KMS-11 (cell line): ENCODE data around the gene RAB1B.

Experiments
- H2AFZ ChIP-seq: fragments of 200-600 bp; sonication (generic); 2 replicates; pipeline ENCODE4 v1.6.1; 2016; ENCODE audit warnings: antibody characterized with exemption, mixed run types, low read depth
- H3K27ac ChIP-seq: fragments of 200-600 bp; sonication (generic); 2 replicates; pipeline ENCODE4 v1.6.1; 2016; ENCODE audit warnings: mild to moderate bottlenecking, mixed run types
- H3K27me3 ChIP-seq: fragments of 200-600 bp; sonication (generic); 2 replicates; pipeline ENCODE4 v1.6.1; 2017; ENCODE audit warnings: mild to moderate bottlenecking, low read depth, mixed run types, moderate library complexity; ENCODE audit not compliant: insufficient read depth
- H3K36me3 ChIP-seq: fragments of 200-600 bp; sonication (generic); 2 replicates; pipeline ENCODE4 v1.6.1; 2017; ENCODE audit warnings: mild to moderate bottlenecking, mixed run types; ENCODE audit not compliant: insufficient read depth
- H3K4me1 ChIP-seq: fragments of 200-600 bp; sonication (generic); 2 replicates; pipeline ENCODE4 v1.6.1; 2016; ENCODE audit warnings: mild to moderate bottlenecking, low read depth, mixed run types; ENCODE audit not compliant: poor library complexity, severe bottlenecking
- H3K4me2 ChIP-seq: fragments of 200-600 bp; sonication (generic); 2 replicates; pipeline ENCODE4 v1.7.0; 2016; ENCODE audit warnings: mild to moderate bottlenecking, mixed run types
- H3K4me3 ChIP-seq: fragments of 200-600 bp; sonication (generic); IDR thresholded peaks from 2 replicates; pipeline ENCODE4 v1.6.1; 2017; ENCODE audit warnings: low read depth, low read length, mixed read lengths; ENCODE audit not compliant: insufficient read depth
- H3K79me2 ChIP-seq: fragments of 200-600 bp; sonication (generic); 2 replicates; pipeline ENCODE4 v1.6.1; 2016; ENCODE audit warnings: low read depth, mixed run types; ENCODE audit not compliant: insufficient read depth
- H3K9ac ChIP-seq: fragments of 200-600 bp; sonication (generic); 2 replicates; pipeline ENCODE4 v1.6.1; 2016; ENCODE audit warnings: mild to moderate bottlenecking, mixed run types
- H4K20me1 ChIP-seq: fragments of 200-600 bp; sonication (generic); 2 replicates; pipeline ENCODE4 v1.6.1; 2016; ENCODE audit warnings: mild to moderate bottlenecking, mixed run types; ENCODE audit not compliant: insufficient read depth
- TF ChIP-seq, protein P1 (sequence below): fragments of 200-600 bp; sonication (generic); conservative IDR thresholded peaks from 2 replicates; pipeline ENCODE4 v1.6.1; 2017; ENCODE audit warnings: low read depth, mild to moderate bottlenecking, antibody characterized with exemption, low read length, moderate library complexity, mixed read lengths

RAB1B gene

DNA sequence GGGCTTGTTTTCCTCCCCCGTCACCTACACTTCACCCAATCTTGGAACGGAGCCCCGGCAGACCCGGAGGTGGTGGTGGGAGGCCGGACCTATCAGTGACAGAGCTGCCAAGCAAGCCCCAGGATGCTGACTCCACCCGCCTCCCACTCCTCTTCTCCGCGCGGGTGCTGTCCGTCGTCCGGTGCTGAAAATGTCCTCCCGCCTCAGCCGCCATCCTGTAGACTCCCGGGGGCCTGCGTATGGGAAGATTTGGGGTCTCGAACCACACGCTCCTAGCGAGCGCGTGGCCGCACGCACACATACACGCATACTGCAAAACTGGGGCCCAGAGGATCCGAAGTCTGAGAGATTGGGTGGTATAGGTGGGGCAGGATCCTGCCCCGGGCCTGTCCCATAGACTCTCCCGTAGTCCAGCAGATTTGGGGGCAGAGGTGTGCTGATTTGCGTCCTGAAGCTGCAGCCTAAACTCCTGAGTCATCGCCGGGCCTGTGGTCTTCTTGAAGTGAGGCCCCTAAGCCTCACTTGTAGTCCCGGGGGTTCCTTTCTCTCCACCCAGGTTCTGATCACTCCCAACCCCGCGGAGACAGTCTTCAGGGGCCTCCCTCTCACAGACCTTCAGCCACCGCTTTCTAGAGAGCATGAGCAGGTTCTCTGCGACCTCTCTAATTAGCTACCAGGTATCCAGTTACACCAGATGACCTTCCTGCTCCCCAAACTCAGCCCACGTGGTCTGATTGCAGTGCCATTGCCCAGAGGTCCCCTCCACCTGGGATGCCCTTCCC, 21.3 kb downstream of the RAB1B start:
- Histone ChIP-seq H3K36me3 (no peaks in the 10 kb centered on the region), H2AFZ (peak overlapping the region; percentile 73; the same call in 1 of the 2 replicates), H3K27me3 (peaks cover 5% of the 10 kb centered on the region; the same call in 1 of the 2 replicates), H3K27ac (peak overlapping the region; percentile 61), H3K79me2 (peaks cover 8% of the 10 kb centered on the region; the same call in 1 of the 2 replicates), H3K4me2 (peak overlapping the region; percentile 62), H3K4me1 (peaks cover 16% of the 10 kb centered on the region), H3K4me3 (no peak overlapping the region), H3K9ac (peak overlapping the region; percentile 17; the same call in 1 of the 2 replicates), H4K20me1 (no peaks in the 10 kb centered on the region)
- TF ChIP-seq, protein P1, sequence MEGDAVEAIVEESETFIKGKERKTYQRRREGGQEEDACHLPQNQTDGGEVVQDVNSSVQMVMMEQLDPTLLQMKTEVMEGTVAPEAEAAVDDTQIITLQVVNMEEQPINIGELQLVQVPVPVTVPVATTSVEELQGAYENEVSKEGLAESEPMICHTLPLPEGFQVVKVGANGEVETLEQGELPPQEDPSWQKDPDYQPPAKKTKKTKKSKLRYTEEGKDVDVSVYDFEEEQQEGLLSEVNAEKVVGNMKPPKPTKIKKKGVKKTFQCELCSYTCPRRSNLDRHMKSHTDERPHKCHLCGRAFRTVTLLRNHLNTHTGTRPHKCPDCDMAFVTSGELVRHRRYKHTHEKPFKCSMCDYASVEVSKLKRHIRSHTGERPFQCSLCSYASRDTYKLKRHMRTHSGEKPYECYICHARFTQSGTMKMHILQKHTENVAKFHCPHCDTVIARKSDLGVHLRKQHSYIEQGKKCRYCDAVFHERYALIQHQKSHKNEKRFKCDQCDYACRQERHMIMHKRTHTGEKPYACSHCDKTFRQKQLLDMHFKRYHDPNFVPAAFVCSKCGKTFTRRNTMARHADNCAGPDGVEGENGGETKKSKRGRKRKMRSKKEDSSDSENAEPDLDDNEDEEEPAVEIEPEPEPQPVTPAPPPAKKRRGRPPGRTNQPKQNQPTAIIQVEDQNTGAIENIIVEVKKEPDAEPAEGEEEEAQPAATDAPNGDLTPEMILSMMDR: no peak

- Histone ChIP-seq H3K36me3 (no peaks in the 10 kb centered on the region), H3K9ac (no peak overlapping the region; the same call in 1 of the 2 replicates), H3K27ac (no peak overlapping the region), H3K4me2 (peak overlapping the region; percentile 62), H2AFZ (peak overlapping the region; percentile 73; the same call in 1 of the 2 replicates), H3K79me2 (peaks cover 8% of the 10 kb centered on the region; the same call in 1 of the 2 replicates), H3K4me1 (peaks cover 16% of the 10 kb centered on the region), H3K27me3 (peaks cover 6% of the 10 kb centered on the region; the same call in 1 of the 2 replicates), H3K4me3 (no peak overlapping the region), H4K20me1 (no peaks in the 10 kb centered on the region)
- TF ChIP-seq, protein P1: no peak
Observed at GRCh38 chr11:66290330-66290621, 21.8 kb downstream of the RAB1B start.

- H3K27ac ChIP-seq: no peak overlapping the region
- TF ChIP-seq, protein P1: no peak
- H3K27me3 ChIP-seq: peaks cover 14% of the 10 kb centered on the region
- no peak overlapping the region for H2AFZ ChIP-seq
- no peak overlapping the region for H3K4me3 ChIP-seq
- H3K36me3 ChIP-seq: no peaks in the 10 kb centered on the region
- peaks cover 8% of the 10 kb centered on the region; the same call in 1 of the 2 replicates for H3K79me2 ChIP-seq
- H3K4me2 ChIP-seq: no peak overlapping the region
- peaks cover 16% of the 10 kb centered on the region for H3K4me1 ChIP-seq
- no peaks in the 10 kb centered on the region for H4K20me1 ChIP-seq
- no peak overlapping the region for H3K9ac ChIP-seq
Observed at GRCh38 chr11:66291303-66291705, 22.9 kb downstream of the RAB1B start.

DNA sequence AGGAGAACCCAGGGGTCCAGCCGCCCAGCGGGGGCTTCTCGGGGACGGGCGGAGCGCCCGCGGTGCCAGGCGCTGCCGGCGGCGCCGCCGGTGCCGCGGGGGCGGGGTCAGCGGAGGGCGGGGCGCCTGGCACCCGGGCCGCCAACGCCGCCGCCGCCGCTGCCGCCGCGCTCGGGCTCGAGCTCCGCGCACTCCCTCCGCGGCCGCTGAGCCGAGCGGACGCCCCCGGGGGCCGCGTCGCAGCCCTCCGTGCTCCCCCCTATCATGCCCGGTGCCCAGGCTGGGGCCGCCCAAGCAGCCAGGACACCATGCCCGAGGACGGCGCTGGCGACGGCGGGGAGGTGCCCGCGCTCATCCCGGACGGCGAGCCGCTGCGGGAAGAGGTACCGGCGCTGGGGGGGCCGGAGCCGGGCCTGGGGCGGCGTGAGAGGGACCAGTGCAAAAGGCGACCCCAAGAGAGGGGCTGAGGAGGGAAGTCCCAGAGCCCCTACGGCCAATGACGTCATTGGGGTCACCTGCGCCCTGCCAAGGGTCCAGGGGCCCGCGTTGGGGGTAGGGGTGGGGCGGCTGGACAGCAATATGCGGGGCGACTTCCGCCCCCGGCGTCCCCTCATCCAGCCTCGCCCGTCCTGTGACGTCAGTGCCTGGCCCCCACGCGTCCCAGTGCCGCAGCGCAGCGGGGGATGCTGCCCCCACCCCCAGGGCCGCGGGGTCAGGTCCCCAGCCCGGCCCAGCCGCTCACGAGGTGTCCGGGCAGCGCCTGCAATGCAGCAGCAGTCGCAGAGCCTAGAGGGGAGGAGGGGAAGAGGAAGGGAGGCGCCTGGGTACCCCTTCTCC, 23.5 kb downstream of the RAB1B start, which contains the start of gene TMEM151A:
Gene TMEM151A, plus strand, starts transcription at position 189 of the 837 bp plus-strand sequence. Its CDS starts 120 bp downstream, at position 309.
- H3K27ac ChIP-seq: no peak within 1 kb of the TSS
- no peaks in the 10 kb centered on the region for H3K36me3 ChIP-seq
- no peak within 1 kb of the TSS for H3K4me3 ChIP-seq
- no peak within 1 kb of the TSS for H2AFZ ChIP-seq
- peaks cover 21% of the 10 kb centered on the region for H3K27me3 ChIP-seq
- no peak within 1 kb of the TSS for H3K9ac ChIP-seq
- no peak within 1 kb of the TSS for H3K4me2 ChIP-seq
- H4K20me1 ChIP-seq: no peaks in the 10 kb centered on the region
- H3K79me2 ChIP-seq: peaks cover 8% of the 10 kb centered on the region; the same call in 1 of the 2 replicates
- TF ChIP-seq, protein P1: no peak
- H3K4me1 ChIP-seq: peaks cover 16% of the 10 kb centered on the region
